NCI-H1694 treated with DMSO at 0.1 percent for 48 hours (cell line): ENCODE data around the gene SLC5A5.
A peak's percentile ranks its signal among the peaks of the same experiment; 100 is the strongest.

Experiments
- DNase-seq: peaks from one replicate; lab custom pipeline; 2025; lab: John Stamatoyannopoulos, UW

The SLC5A5 gene

DNA sequence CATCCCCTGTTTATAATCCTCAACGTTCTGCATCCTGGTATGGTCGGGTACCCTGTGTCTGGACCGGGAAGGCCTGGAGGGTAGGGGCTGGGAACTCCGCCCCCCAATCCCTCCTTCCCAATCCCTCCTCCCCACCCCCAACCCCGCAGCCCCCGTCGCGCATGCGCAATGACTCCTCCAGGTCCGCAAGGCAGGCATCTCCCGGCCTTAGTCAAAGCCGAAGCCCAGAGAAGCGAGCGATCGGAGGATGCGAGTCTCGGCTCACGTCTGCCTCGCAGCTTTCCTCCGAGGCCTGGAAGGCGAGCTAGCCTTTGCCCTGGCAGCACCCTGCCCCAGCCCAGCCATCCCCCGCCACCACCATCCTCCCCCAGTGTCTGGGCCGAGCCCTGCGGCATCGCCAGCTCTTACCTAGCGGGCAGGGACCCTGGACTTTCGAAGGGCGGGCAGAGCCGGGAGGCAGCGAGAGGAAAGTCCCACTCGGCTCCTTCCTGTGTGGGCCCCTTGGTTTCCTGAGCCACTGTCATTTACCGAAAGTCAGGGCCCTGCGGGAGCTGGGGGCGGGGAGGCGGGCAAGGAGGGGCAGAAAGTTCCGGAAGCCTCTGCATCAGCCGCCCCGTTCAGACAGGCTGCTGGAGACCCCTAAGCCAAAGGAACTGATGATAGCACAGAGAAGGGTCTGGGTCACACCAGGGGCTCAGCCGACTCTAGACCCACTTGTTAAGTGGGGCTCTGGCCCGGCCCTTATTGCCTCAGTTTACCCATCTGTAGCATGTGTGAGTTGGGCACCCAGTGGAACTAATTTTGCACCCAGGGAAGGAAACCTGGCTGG lies 24.0 kb upstream of the SLC5A5 start, which contains the start of gene JAK3:
Gene JAK3 (minus strand): TSS at position 445 of the 829 bp plus-strand sequence. CDS start 3,565 bp downstream, outside the sequence.
- no peak for DNase-seq

DNA sequence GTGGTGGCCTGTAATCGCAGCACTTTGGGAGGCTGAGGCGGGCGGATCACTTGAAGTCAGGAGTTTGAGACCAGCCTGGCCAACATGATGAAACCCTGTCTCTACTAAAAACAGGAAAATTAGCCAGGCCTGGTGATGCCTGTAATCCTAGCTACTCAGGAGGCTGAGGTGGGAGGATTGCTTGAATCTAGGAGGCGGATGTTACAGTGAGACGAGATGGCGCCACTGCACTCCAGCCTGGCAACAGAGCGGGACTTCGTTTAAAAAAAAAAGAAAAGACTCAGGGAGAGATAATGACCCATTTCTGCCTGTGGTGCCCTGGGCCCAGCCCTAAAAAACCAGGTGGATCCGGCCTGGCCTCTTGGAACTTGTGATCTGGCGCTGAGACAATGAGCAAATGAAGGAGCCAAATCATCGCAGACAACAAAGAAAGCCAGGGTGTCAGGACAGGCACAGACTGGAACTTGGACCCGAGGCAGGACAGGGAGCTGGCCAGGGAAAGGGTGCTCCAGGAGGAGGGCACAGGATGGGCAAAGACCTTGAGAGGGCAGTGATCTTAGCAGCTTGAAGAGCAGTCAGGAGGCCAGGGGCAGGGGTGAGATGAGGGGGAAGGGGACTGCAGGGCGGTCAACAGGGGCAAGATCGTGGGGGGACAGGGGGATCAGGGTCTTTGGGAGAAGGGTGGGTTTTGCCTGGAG lies 23.0 kb upstream of the SLC5A5 start:
- DNase-seq: no peak

DNA sequence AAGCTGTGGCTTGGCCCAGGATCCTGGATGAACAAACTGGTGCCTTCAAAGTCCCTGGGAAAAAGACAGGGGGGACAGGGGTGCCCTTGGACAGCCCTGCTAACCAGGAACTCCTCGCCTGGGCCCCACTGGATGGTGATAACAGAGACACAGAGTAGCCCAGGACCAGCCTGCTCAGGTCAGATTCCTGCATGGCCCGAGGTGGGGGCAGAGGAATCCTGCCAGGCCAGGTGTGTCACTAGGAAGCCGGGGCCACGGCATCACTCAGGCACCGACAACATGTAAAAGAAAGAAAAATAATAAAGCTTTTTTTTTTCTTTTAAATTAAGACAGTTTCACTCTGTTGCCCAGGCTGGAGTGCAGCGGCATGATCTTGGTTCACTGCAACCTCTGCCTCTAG lies 17.7 kb upstream of the SLC5A5 start:
- DNase-seq: no peak

DNA sequence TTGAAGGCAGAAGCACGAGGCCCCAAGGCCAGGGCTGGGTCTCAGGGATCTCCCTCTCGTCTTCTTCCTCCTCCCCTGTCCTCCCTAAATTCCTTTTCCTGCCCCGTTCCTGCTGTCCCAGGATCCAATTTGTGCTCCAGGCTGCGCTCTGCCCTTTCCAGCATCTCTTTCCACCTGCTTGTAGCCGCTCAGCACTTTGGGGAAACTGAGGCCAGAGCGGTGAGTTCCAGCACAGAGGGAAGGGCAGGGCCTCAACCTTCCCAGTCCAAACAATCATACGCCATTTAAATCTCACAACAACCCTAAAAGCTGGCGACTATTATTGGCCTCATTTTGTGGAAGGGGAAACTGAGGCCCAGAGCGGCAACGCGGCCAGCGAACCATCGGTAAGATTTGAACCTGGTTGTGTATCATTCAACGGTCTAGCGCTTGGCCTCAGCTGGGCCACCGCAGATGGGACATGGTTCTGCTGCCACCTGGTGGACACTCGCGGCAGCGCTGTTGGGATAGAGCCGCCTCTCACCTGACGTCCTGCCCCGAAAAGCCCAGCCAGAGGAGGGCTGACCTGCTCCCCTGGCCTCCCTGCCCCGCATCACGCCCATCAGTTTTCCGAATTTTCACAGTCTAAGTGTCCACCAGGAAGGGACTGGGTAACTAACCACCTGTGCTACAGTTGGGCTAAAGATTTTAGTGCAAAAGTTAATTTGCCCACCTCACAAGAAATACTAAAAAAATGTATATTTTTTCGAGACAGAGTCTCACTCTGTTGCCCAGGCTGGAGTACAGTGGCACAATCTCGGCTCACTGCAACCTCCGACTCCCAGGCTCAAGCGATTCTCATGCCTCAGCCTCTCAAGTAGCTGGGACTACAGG lies 16.2 kb upstream of the SLC5A5 start:
- DNase-seq: peak; percentile 25

DNA sequence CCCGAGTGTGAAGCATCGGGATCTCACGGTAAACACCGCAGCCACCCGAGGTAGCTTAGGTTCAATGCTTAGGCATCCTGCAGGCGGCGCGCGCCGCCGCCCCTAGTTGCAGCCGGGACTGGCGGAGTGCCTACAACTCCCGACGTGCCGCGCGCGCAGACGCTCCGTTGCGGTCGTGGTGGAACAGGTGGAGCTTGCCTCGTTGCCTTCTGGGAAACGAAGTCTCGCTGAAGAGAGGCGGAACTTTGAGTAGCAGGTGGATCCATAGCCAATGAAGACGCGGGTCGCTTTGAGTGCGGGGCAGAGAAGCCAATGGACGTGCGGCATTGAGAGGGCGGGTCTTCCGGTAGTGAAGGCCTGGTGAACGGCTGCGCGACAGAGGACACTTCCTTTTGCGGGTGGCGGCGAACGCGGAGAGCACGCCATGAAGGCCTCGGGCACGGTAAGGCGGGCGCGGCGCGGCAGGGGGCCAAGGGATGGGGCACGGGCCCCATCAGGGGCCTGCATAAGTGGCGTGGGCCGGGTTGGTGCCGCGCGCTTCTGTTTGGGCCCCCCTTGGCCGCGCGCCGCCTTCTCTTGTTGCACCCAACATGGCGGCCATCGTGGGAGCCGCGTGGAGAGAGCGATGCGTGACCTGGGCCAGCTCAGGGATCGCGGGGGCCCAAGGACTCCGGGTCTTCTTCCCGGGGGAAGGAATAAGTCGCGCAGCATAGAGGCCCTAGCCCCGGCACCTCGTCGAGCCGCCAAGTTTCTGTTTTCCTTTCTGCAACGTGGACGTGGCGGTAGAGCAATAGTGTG lies 12.0 kb upstream of the SLC5A5 start, which contains the start of gene RPL18A:
Gene RPL18A (plus strand): TSS at position 378 of the 798 bp plus-strand sequence. CDS start 47 bp downstream, at position 425.
- DNase-seq: peak; percentile 97

DNA sequence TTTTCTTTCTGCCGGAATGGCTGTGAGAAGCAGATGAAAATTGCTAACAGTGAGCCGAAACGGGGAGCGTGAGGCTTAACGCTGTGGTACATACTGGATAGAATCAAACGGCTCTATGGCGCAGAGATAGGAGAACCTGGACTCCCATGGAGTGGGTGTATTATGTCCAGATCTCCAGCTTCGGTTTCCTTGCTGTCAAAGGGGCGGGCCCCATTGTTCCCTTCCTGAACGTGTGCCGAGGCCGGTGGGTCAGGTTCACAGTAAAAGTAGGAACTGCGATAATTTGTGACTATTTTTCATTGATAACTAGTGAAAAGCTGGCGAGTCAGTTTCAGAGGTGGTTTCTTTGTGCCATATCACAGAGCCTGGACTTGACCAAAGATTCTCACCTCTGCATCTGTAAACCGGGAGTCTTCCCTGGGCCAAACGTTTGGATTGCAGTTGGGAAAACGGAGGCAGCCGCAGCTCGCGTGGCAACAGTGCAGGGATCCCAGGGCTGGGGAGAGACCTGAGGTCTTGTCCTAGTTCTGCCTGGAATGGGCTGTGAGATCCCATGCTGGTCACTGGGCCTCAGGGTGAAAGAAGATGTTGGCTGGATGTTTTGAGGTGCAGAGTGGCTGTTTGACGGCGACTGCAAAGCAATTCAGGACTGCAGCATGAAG lies 11.3 kb upstream of the SLC5A5 start:
- DNase-seq: no peak

DNA sequence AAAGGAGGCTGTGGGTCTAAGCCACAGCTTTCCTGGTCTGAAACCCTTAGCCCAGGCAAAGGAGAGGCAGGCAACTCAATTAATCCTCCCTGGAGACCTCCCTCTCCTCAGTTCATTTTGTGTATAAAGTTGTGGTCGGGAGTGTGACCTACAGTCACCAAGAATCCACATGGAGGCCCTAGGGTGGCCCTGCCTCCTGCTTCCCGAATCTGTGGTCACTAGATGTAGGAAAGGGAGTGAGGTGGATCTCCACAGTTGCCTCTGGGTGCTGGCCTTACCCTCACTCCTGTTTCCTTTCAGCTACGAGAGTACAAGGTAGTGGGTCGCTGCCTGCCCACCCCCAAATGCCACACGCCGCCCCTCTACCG lies 10.8 kb upstream of the SLC5A5 start:
- no peak for DNase-seq

DNA sequence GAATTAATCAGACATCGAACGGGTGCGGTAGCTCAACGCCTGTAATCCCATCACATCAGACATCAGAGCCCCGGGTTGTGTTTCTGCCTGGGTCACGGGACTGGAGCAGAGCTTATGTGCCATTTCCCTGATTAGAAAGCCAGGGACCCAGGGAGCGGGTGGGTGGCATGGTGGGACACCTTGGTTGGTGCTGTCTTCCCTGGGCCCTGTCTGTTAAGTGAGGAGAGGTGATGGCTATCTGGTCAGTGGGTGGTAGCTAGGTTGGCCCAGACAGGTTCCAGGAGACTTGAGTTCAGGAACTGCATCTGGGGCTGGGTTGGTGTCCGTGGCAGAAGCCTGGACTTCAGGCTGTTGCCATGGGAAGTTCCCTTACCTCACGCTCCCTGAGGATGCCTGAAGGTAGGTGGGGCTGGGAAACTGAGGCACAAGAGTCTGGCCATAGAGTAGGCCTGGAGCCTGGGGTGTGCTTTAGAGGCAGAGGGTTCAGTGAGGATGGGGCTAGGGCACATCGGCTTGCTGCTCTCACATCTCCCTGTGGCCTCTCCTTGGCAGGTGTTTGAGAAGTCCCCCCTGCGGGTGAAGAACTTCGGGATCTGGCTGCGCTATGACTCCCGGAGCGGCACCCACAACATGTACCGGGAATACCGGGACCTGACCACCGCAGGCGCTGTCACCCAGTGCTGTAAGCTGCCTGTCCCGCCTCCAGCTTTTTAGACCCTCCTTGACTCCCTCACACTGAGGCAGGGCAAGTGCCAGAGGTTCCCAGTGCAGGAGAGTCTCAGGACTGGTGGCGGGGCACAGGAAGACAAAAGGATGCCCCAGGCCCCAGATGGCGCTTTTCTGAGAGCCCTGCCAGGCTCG lies 10.0 kb upstream of the SLC5A5 start:
- no peak for DNase-seq

DNA sequence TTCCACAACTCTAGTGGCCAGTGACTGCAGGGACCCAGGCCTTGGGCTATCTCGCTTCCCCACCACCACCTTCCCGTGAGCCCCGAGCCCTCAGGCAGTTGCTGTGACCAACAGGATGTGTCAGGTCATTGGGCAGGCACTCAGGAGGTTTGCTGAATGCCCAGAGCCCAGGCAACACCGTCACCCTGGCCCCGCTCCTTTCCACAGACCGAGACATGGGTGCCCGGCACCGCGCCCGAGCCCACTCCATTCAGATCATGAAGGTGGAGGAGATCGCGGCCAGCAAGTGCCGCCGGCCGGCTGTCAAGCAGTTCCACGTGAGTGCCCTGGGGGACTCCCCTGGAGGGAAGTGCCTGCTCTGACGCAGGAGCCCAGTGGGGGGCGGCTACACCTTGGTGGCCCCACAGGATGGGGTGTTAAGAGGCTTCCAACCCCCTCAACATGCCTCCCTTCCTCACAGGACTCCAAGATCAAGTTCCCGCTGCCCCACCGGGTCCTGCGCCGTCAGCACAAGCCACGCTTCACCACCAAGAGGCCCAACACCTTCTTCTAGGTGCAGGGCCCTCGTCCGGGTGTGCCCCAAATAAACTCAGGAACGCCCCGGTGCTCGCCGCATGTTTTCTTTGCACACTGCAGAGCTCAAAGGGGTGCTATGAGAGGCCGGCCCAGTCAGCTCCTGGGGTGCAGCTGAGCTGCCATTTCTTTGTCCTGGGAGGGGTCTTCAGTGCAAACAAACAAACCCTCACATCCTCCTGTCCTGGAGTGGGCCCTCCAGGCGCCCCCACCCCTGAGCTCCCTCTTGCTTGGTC lies 8.8 kb upstream of the SLC5A5 start:
- no peak for DNase-seq

DNA sequence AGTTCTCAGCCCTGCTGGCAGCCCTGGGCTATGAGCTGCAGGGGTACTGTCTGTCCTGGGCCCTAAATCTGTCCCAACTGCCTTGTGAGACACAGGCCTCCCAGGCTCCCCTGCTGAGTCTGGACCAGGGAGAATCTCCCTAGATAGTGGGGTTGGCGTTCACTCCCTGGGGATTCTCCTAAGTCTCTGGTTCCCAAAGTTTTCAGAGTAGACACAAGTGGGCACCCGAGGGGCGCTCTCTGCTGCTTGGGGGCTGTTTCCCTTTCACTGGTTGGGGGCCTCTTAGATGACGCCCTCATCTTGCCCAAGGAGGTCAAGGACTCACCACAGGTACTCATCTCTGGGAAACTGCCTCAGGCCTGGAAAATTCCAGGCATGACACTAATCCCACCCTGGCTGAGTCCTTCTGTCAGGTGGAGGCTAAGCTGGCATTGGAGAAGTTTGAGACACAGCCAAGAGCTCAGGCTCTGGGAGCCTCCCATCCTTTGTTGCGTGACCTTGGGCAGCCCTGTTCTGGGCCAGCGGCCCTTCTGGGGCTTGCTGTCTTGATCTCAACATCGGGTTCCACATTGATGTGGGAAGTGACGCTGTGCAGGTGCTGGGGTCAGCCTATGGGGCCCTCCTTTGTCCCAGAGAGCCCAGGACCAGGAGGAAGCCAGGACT lies 8.1 kb upstream of the SLC5A5 start:
- no peak for DNase-seq

DNA sequence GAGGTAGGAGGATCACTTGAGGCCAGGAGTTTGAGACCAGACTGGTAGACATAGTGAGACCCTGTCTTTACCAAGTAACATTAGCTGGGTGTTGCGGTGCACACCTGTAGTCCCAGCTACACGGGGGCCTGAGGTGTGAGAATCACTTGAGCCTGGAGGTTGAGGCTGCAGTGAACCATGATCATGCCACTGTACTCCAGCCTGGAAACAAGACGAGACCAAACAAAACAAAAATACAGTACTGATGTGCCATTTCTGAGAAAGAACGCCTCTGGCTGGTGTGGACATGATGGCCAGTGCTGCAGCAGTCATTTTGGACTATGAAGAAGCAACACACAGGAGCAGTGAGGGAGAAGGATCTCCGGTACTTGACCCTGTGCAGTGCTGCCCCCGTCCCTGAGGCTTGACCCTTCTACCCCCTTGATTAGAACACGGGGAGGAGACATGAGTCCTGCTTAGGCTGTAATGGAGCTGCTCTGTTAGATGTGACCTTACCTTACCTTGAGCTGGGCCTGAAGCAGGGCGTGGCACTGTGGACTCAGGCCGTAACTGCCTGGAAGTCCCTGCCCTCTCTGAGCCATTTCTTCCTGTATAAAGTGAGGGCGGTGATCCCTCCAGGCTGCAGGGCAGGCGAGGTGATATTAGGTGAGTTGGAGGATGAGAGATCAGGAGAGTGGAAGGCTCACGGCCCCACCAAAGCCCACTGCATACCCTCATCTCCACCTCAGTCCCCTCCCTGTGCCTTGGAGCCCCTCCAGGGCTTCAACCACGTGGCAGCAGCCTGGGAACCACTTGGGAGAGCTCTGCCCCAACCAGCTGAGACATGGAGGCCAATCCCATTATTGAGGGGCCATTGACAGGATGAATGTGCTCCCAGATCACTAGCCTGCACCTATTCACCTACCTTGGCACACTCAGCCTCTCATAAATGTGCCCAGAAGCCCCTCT lies 6.1 kb upstream of the SLC5A5 start:
- no peak for DNase-seq

DNA sequence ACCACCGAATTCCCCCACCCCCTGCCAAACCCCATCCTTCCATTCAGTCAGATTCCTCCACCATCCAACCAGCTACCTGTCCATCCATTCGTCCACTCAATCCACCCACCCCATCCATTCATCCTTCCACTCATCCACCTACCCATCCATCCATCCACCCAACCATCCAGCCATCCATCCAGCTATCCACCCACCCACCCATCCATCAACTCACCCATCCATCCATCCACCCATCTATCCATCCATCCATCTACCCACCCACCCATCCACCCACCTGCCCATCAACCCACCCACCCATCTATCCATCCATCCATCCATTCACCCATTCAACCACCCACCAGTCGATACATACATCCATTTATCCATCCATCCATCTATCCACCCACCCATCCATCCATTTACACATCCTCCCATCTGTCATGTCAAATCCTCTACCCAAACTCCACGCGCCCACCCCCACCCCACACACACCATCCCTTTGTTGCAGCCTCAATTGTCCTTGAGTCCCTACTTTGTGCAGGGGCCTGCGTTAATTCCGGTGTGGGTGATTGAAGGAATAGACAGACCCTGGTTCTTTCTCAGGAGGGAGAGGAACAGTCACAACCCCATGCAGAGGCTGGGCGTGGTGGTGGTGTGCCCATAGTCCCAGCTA lies 5.3 kb upstream of the SLC5A5 start:
- no peak for DNase-seq

DNA sequence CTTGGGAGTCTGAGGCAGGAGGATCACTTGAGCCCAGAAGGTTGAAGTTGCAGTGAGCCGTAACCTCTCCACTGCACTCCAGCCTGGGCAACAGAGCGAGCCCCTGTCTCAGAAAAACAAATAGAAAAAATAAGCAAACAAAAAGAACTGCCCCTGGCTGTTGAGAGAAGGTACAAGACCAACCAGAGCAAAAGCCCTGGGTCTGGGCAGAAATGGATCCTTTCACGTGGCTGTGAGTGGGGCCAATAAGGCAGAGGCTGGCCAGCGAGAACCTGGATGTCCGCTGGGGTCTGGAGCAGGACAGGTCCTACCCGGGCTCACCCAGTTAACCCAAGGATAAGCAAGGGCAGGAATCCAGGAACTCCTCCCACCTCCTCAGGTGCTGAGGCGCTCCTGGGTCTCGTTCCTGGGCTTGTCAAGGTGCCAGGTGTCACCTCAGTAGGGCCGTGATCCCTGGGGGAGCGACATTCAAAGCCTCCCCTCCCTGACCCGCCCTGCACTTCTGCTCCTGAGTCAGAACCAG lies 4.7 kb upstream of the SLC5A5 start:
- DNase-seq: no peak

DNA sequence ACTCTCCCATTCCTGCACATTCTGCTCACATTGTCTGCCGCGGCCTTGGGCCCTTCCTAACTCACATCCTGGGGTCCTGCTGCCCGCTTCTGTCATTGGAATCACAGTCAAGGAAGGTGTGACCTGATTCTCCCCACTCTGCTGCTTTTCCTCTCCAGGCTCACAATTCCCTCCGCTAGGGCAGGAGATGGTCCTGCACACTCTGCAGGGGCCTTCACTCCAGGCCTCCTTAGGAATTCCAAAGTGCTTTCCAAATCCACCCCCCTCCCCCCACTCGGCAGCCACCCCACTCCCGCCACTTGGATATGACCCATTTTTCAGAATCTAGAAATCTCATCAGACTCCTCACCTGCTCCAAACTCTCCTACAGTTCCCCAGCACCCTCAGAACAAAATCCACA lies 3.1 kb upstream of the SLC5A5 start:
- no peak for DNase-seq

DNA sequence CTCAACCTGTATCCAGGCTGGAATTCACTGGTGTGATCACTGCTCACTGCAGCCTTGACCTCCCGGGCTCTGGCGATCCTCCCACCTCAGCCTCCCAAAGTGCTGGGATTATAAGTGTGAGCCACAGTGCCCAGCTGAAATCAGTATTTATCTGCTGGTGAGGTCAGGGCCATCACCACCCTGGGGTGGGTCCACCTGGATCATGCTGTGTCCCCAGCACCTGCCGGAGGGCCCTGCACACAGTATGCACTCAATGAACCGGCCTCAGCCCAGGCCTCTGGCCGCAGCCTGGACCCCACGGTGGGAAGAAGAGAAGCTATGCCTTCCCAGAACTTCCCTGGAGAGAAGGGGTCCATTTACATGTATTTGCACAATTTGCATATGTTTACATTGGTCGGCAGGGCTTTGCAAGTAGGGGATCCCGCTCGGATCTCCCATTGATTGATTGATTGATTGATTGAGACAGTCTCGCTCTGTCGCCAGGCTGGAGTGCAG lies 2.6 kb upstream of the SLC5A5 start:
- DNase-seq: no peak
